Activated T-helper 17 cell treated with anti-CD3 and anti-CD28 coated beads, Interleukin-2, amount 50 U/mL, for 72 hours (primary cell): Measurements from ENCODE around the gene PRKCQ. TPM values are rescaled to one million over a fixed set of nuclear protein-coding genes. Genes with fewer than 3 reads are reported as not detected.

ENCODE experiments used
- ATAC-seq: fragments of 150-1000 bp; cut with Tn5 transposase; replicated peaks from 2 replicates; pipeline ENCODE4 v1.10.0; 2021; ENCODE audit warnings: mild to moderate bottlenecking, moderate library complexity
- H3K27ac Mint-ChIP-seq: one replicate; pipeline ENCODE4 v1.8.0; 2022; ENCODE audit warnings: mixed read lengths
- H3K27me3 Mint-ChIP-seq: one replicate; pipeline ENCODE4 v1.8.0; 2022; ENCODE audit warnings: mixed read lengths
- H3K36me3 Mint-ChIP-seq: one replicate; pipeline ENCODE4 v1.8.0; 2022; ENCODE audit warnings: low read depth, mild to moderate bottlenecking, mixed read lengths
- H3K4me1 Mint-ChIP-seq: one replicate; pipeline ENCODE4 v1.8.0; 2022; ENCODE audit warnings: mixed read lengths
- H3K4me3 Mint-ChIP-seq: one replicate; pipeline ENCODE4 v1.8.0; 2022; ENCODE audit warnings: mild to moderate bottlenecking, mixed read lengths
- H3K9me3 Mint-ChIP-seq: one replicate; pipeline ENCODE4 v1.8.0; 2022; ENCODE audit warnings: mixed read lengths
- total RNA-seq, 2 donors: library from RNA; stranded (reverse); gene quantifications; one replicate each; pipeline ENCODE4 v1.2.3, GENCODE V29; 2022

The PRKCQ gene
- total RNA-seq, 2 donors from 2014 or later: 35.3 to 37.8 TPM

DNA sequence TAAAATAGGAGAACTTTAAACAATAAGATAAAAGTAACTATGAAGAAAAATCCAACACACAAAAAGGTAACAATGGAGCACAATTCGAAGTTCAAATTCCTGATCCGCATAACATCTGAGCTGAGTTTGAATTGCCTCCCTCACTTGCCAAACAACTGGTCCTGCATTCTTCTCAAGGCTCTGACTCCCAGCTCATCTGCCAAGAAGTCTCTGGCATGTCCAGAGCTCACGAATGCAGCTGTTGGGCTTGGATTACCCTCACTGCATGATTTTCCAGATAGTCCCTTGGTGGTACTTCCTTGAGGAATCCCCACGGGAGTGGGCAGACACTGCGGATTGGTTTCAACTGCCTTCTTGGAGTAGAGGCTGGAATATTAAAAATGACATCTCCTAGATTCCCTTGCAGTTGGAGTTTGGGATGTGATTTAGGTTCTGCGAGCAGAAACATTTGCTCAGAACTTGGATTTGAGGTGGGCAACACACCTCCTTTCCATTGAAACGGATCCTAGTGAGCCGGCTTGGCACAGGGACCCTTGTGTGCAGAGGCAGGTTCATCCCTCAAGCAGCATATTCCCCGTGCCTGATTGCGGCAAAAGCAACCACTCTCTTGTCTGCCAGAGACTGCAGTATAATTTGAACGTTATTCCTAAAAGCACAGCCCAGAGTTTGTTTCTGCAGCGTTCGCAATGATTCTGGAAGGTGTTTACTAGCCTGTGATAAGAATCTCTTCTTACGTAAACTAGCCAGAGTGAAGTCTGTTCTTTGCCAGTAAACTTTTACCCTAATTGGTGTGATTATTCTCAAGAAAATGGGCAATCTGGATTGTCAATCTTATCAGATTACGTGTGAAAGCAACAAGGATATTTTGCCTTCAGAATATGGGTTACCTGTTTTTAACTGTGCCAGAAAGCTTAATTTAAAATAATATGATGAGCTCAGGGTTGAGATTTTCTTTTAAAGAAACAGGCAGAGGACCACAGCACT, 23.4 kb upstream of the PRKCQ start:
- Mint-ChIP-seq H3K4me3 (no peak overlapping the region), H3K27ac (no peak overlapping the region), H3K36me3 (peaks cover 23% of the 10 kb centered on the region), H3K9me3 (peaks cover 9% of the 10 kb centered on the region), H3K27me3 (no peaks in the 10 kb centered on the region), H3K4me1 (peaks cover 37% of the 10 kb centered on the region)
- ATAC-seq: no peak

DNA sequence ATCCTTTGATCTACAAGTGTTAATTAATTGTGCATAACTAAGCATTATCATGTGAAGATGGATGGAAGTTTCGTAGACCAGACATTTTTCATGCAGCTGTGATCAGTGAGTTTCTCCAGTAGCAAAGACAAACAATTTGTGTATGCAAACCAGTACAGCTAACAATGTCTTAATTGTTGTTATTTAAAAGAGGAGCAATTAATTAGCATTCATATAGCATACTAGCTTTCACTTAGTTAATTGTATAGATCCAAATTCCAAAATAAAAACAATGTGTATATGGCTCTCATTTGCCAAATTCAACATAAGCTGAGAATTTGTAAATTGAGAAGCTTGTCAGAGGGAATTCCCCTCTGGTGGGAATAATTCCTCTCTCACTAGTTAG, 22.6 kb upstream of the PRKCQ start:
- H3K9me3 Mint-ChIP-seq: peaks cover 9% of the 10 kb centered on the region
- no peak for ATAC-seq
- no peak overlapping the region for H3K4me3 Mint-ChIP-seq
- no peaks in the 10 kb centered on the region for H3K27me3 Mint-ChIP-seq
- H3K36me3 Mint-ChIP-seq: peaks cover 18% of the 10 kb centered on the region
- no peak overlapping the region for H3K27ac Mint-ChIP-seq
- peaks cover 39% of the 10 kb centered on the region for H3K4me1 Mint-ChIP-seq

DNA sequence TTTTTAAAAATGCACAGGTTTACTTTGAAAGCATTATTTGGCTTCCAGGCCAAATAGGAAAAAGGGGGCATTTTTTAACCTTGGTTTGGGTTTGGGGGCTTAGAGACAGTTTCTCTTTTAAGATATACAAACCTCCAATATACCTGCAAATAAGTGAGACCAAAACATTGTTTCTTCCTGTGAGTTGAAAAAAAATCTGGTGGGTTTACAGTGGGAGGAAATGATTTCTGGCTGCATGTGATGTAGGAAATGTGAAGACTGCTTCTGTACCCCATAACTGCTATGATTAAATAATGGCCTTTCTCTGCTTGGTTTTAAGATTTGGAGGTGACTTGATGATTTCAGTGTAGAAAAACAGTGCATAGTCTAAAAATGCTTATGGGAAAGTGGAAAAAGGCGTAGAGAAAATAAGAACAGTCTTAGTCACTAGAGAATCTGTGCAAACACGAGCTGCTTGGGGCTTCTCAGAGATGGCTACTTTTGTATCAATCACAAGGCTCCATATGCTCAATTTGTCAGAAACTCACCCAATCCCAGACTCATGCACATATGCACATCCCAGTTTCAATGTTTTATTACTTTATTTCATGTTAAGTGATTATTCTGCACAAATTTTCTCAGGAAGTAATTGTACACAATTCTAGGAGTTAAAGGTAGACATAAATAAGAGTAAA, 22.1 kb upstream of the PRKCQ start:
- peaks cover 18% of the 10 kb centered on the region for H3K36me3 Mint-ChIP-seq

GRCh38 chr10:6601246-6601805, 21.2 kb upstream of the PRKCQ start:
- Mint-ChIP-seq H3K36me3 (peaks cover 20% of the 10 kb centered on the region), H3K27ac (no peak overlapping the region), H3K9me3 (peaks cover 9% of the 10 kb centered on the region), H3K4me3 (peak overlapping the region; percentile 13), H3K4me1 (peaks cover 39% of the 10 kb centered on the region), H3K27me3 (no peaks in the 10 kb centered on the region)
- no peak for ATAC-seq

More for the DNA sequence above, 22.1 kb upstream of the PRKCQ start:
- peaks cover 9% of the 10 kb centered on the region for H3K9me3 Mint-ChIP-seq
- peaks cover 41% of the 10 kb centered on the region for H3K4me1 Mint-ChIP-seq
- ATAC-seq: no peak
- H3K27ac Mint-ChIP-seq: peak overlapping the region; percentile 47
- no peaks in the 10 kb centered on the region for H3K27me3 Mint-ChIP-seq
- H3K4me3 Mint-ChIP-seq: no peak overlapping the region

GRCh38 chr10:6600224-6600987, 20.3 kb upstream of the PRKCQ start:
- H3K4me1 Mint-ChIP-seq: peaks cover 39% of the 10 kb centered on the region
- peak overlapping the region; percentile 73 for H3K27ac Mint-ChIP-seq
- H3K4me3 Mint-ChIP-seq: peak overlapping the region; percentile 67
- ATAC-seq: peak; percentile 84
- H3K27me3 Mint-ChIP-seq: no peaks in the 10 kb centered on the region
- H3K9me3 Mint-ChIP-seq: peaks cover 9% of the 10 kb centered on the region
- H3K36me3 Mint-ChIP-seq: peaks cover 20% of the 10 kb centered on the region

GRCh38 chr10:6598679-6599078, 18.6 kb upstream of the PRKCQ start:
- Mint-ChIP-seq H3K4me1 (peaks cover 48% of the 10 kb centered on the region), H3K36me3 (peaks cover 20% of the 10 kb centered on the region), H3K4me3 (peak overlapping the region; percentile 67), H3K9me3 (peaks cover 9% of the 10 kb centered on the region), H3K27ac (peak overlapping the region; percentile 73), H3K27me3 (no peaks in the 10 kb centered on the region)
- no peak for ATAC-seq

- Mint-ChIP-seq H3K9me3 (peaks cover 9% of the 10 kb centered on the region), H3K27ac (peak overlapping the region; percentile 25), H3K36me3 (peaks cover 20% of the 10 kb centered on the region), H3K4me3 (peak overlapping the region; percentile 9), H3K4me1 (peaks cover 58% of the 10 kb centered on the region), H3K27me3 (no peaks in the 10 kb centered on the region)
- ATAC-seq: no peak
Measured at GRCh38 chr10:6597478-6597877, 17.4 kb upstream of the PRKCQ start.

DNA sequence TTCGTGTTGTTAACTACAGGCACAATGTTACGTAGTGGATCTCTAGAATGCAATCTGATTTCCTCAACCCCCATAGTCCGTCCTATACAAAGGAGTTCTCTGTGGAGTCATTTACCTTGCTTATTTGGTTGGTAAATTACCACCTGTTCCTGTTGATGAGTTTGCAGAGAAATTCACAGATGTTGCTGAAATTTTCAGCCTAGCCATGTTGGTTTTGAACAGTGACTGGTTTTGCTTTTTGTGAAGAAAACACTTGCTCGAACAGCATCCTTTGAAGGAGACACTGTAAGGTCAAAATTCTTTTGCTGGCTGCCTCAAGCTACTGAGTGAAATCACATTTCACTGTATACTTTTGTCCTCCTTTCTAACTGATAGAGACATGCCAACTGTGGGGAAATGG, 15.4 kb upstream of the PRKCQ start:
- H3K4me3 Mint-ChIP-seq: peak overlapping the region; percentile 48
- peaks cover 9% of the 10 kb centered on the region for H3K9me3 Mint-ChIP-seq
- peaks cover 31% of the 10 kb centered on the region for H3K36me3 Mint-ChIP-seq
- ATAC-seq: no peak
- H3K27me3 Mint-ChIP-seq: no peaks in the 10 kb centered on the region
- peak overlapping the region; percentile 51 for H3K27ac Mint-ChIP-seq
- peaks cover 59% of the 10 kb centered on the region for H3K4me1 Mint-ChIP-seq

DNA sequence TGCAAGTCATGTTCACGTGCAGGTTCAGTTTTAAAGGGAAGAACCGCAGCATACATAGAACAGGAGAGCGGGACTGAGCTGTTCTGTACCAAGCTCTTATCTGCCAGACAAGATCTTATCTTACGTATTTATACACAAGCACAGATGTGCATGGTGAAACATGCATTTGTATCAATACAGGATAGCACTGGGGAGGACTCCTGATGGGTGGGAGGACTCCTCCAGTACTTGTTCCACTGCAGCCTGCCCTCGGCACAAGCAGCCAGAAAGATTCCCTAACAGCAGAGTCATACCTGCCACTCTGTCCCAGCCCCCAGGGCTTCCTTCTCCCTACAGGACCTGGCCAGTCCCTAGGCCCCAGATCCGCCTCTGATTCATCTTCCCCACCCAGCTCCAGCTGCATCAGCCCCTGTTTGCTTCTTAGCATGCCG, 13.2 kb upstream of the PRKCQ start:
- Mint-ChIP-seq H3K36me3 (peaks cover 44% of the 10 kb centered on the region), H3K27ac (peak overlapping the region; percentile 84), H3K27me3 (no peaks in the 10 kb centered on the region), H3K4me1 (peaks cover 54% of the 10 kb centered on the region), H3K4me3 (peak overlapping the region; percentile 60), H3K9me3 (no peaks in the 10 kb centered on the region)
- peak; percentile 53 for ATAC-seq

DNA sequence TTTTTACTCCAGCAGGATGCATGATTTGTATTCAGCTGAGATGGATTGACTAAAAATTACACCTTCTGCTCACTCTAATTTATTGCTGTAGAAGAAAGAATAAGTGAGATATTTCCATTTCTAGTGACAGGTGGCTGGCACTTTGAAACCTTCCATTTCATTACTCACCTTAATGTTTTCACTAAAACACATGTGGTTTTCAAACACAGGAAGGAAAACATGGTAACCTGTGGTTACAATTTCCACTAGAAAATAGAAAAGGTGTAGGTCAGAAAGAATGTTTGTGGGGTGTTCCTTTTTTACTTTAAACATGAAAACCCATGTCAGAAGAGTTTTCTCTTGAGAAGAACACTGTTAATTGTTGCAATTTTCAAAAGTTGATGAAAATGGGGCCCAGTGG, 12.0 kb upstream of the PRKCQ start:
- H3K27ac Mint-ChIP-seq: peak overlapping the region; percentile 84

GRCh38 chr10:6591668-6592067, 11.6 kb upstream of the PRKCQ start:
- no peaks in the 10 kb centered on the region for H3K27me3 Mint-ChIP-seq
- no peaks in the 10 kb centered on the region for H3K9me3 Mint-ChIP-seq
- peak overlapping the region; percentile 60 for H3K4me3 Mint-ChIP-seq
- ATAC-seq: peak; percentile 30
- peak overlapping the region; percentile 84 for H3K27ac Mint-ChIP-seq
- peaks cover 48% of the 10 kb centered on the region for H3K4me1 Mint-ChIP-seq
- H3K36me3 Mint-ChIP-seq: peaks cover 49% of the 10 kb centered on the region

More for the DNA sequence above, 12.0 kb upstream of the PRKCQ start:
- Mint-ChIP-seq H3K4me1 (peaks cover 46% of the 10 kb centered on the region), H3K36me3 (peaks cover 49% of the 10 kb centered on the region), H3K27me3 (no peaks in the 10 kb centered on the region), H3K9me3 (no peaks in the 10 kb centered on the region), H3K4me3 (peak overlapping the region; percentile 60)
- ATAC-seq: peak; percentile 88

- Mint-ChIP-seq H3K27me3 (no peaks in the 10 kb centered on the region), H3K9me3 (no peaks in the 10 kb centered on the region), H3K27ac (peak overlapping the region; percentile 84), H3K36me3 (peaks cover 65% of the 10 kb centered on the region), H3K4me3 (peak overlapping the region; percentile 4), H3K4me1 (peaks cover 61% of the 10 kb centered on the region)
- ATAC-seq: no peak
Measured at GRCh38 chr10:6590100-6590499, 10.0 kb upstream of the PRKCQ start.

DNA sequence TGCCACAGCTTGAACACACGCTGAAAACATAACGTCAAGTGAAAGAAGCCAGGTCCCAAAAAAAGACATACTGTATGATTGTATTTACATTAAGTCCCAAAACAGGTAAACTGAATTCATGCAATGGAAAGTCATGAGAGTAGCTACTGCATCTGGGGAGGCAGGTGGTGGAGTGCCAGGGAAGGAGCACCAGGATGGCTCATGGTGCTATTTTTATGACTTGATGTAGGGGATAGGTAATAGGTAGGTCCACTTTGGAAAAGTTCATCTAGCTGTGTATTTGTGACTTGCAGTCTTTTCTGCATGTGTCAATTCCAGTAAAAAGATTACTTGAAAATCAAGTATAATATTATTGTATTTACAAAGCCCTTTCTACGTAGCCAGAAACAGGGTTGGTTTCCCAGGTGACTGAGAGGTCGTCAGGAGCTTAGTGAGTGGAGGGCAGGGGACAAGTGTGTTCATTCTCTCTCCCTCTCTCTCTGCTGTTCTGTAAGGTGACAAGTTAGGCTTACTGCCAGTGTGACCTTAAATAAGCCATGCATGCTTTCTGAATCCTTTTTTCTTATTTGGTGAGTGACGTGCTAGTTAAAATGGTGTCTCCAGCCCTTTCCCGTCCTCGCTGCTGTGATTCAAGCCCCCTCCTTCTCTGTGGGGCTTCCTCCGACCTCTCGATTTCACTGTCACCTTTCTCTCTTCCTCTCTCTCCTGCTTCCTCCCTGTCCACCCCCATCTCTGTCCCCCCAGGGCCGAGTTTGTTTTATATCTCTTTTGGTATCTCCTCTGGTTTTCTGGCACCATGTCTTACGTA, 9.4 kb upstream of the PRKCQ start:
- Mint-ChIP-seq H3K9me3 (no peaks in the 10 kb centered on the region), H3K27me3 (no peaks in the 10 kb centered on the region), H3K27ac (peak overlapping the region; percentile 84), H3K4me1 (peaks cover 64% of the 10 kb centered on the region), H3K4me3 (peak overlapping the region; percentile 83), H3K36me3 (peaks cover 71% of the 10 kb centered on the region)
- ATAC-seq: no peak
